ENCODE results near the gene CHD1L. TPM values are rescaled to one million over a fixed set of nuclear protein-coding genes. Genes with fewer than 3 reads are reported as not detected.
"Not testable (repeated sequence)": the region's sequence is repeated elsewhere in the genome, so short reads cannot be mapped to it uniquely, and the experiment has no call there.

The CHD1L gene
- total and polyA plus RNA-seq, 2 experiments from 2014 or later, result 39.3 to 40.5 TPM

DNA sequence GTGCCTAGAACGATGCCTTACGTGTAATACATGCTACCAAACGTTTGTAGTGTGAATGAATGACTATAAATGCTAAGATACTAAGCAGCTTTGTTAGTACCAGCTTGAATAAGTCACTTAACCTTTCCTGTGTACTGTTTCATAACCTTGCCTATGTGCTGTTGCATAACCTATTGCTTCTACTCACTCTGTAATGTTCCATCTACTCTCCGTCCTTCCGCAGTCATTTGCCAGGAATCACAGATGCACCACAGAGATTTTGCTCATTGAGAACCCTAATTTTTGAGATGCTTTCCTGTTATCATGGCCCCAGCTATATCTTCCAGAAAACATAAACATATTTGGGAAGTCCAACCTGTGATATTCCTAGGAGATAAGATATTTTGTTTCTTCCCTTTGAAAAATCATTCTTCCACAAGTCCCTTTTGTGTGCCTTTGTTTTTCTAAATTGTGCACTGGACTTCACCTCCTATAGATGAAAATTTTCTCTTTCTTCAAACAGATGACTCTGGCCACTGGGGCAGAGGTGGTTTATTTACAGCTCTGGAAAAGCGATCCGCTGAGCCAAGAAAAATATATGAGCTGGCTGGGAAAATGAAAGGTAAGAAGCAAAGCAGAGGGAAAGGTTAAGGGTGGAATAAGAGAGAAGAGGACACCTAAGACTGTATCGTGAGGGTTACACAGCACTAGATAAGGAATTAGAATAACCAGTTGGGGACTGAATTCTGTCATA is 44.8 kb downstream of the CHD1L start:
- peaks cover 14% of the 10 kb centered on the region for H3F3A ChIP-seq (ENCODE audit: insufficient read depth)
- no peak overlapping the region for H3K4me3 ChIP-seq
- H3K27ac ChIP-seq, result no peak overlapping the region
- TF ChIP-seq EZH2phosphoT487 (IDR thresholded peaks at IDR 0.05; ENCODE audit: insufficient read depth, low read depth), result no peak
- no peak for TF ChIP-seq EZH2 (IDR thresholded peaks at IDR 0.05; ENCODE audit: insufficient read depth, poor library complexity, severe bottlenecking)
- 89 to 90% methylated on average over 8 of the region's 8 CpGs for WGBS, 2 experiments (ENCODE audit: low coverage in 1 of 2, low lambda C conversion rate in 2 of 2, missing lambda C conversion rate in 2 of 2)
- H3K27me3 ChIP-seq (replicated peaks; ENCODE audit: insufficient read depth), result no peaks in the 10 kb centered on the region
- H3K9me3 ChIP-seq (ENCODE audit: low read depth), result no peaks in the 10 kb centered on the region
- peak; percentile 4 for DNase-seq
- no peaks in the 10 kb centered on the region for H3K79me2 ChIP-seq (ENCODE audit: insufficient read depth)
- no peak overlapping the region for H3K9ac ChIP-seq
- in situ Hi-C loops (cut with MboI), result loop anchor here (25.0 kb wide), 1 partner anchor 350 kb away; no protein-coding TSS in a partner anchor
- H2AFZ ChIP-seq, result no peak overlapping the region
- no peaks in the 10 kb centered on the region for H3K9me2 ChIP-seq (ENCODE audit: insufficient read depth)
- no peak overlapping the region for H3K4me2 ChIP-seq (ENCODE audit: unreplicated experiment)
- no peaks in the 10 kb centered on the region for H4K20me1 ChIP-seq (ENCODE audit: insufficient read depth)
- H3K36me3 ChIP-seq (ENCODE audit: low read depth), result peaks cover 45% of the 10 kb centered on the region
- H3K4me1 ChIP-seq (ENCODE audit: insufficient read depth), result peaks cover 9% of the 10 kb centered on the region

DNA sequence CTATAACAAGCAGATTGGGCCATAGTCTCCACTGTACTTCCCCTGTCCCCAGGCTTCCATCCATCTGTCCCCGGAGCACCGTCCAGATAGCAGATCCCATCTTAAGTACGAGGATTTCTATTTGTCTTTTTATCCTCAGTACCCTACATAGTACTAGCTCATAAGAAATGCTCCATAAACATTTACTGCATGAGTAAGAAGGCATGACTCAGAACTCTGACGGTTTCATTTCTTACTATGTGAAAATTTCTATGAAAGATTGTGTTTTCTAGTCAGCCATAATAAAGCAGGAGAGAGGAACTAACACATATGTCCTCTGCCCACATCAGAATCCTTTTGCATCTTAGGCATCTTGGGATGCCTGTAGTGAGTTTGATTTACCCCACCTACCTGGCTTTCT is 49.5 kb downstream of the CHD1L start:
- in situ Hi-C loops (cut with MboI), result loop anchor here (25.0 kb wide), 1 partner anchor 345 kb away; no protein-coding TSS in a partner anchor

GRCh38 chr1:147292631-147293251 is 50.3 kb downstream of the CHD1L start:
- Histone ChIP-seq H3K27me3 (replicated peaks; ENCODE audit: insufficient read depth) (no peaks in the 10 kb centered on the region), H3K4me2 (ENCODE audit: unreplicated experiment) (peak overlapping the region; percentile 86), H3K4me3 (peak overlapping the region; percentile 51), H3K27ac (peak overlapping the region; percentile 100), H3K9me2 (ENCODE audit: insufficient read depth) (no peaks in the 10 kb centered on the region), H4K20me1 (ENCODE audit: insufficient read depth) (no peaks in the 10 kb centered on the region), H3K36me3 (ENCODE audit: low read depth) (peaks cover 41% of the 10 kb centered on the region), H3K79me2 (ENCODE audit: insufficient read depth) (no peaks in the 10 kb centered on the region), H2AFZ (0 out of 2 replicates have a peak overlapping the region, but pooled peaks have one; percentile 49), H3K4me1 (ENCODE audit: insufficient read depth) (peaks cover 20% of the 10 kb centered on the region), H3K9ac (peak overlapping the region; percentile 90), H3K9me3 (ENCODE audit: low read depth) (no peaks in the 10 kb centered on the region), H3F3A (ENCODE audit: insufficient read depth) (peaks cover 31% of the 10 kb centered on the region)
- in situ Hi-C loops (cut with MboI), result loop anchor here (25.0 kb wide), 1 partner anchor 345 kb away; no protein-coding TSS in a partner anchor
- 1 to 2% methylated on average over 3 of the region's 3 CpGs for WGBS, 2 experiments (ENCODE audit: low coverage in 1 of 2, low lambda C conversion rate in 2 of 2, missing lambda C conversion rate in 2 of 2)
- TF ChIP-seq EZH2phosphoT487 (IDR thresholded peaks at IDR 0.05; ENCODE audit: insufficient read depth, low read depth), result no peak
- TF ChIP-seq EZH2 (IDR thresholded peaks at IDR 0.05; ENCODE audit: insufficient read depth, poor library complexity, severe bottlenecking), result no peak
- peak; percentile 98 for DNase-seq

More for the DNA sequence above, 49.5 kb downstream of the CHD1L start:
- Histone ChIP-seq H3K9ac (peak overlapping the region; percentile 90), H3K9me3 (ENCODE audit: low read depth) (no peaks in the 10 kb centered on the region), H3K4me3 (peak overlapping the region; percentile 51), H3F3A (ENCODE audit: insufficient read depth) (peaks cover 31% of the 10 kb centered on the region), H3K4me1 (ENCODE audit: insufficient read depth) (peaks cover 20% of the 10 kb centered on the region), H2AFZ (peak overlapping the region; percentile 49; the same call in 1 of the 2 replicates), H3K27me3 (replicated peaks; ENCODE audit: insufficient read depth) (no peaks in the 10 kb centered on the region), H3K9me2 (ENCODE audit: insufficient read depth) (no peaks in the 10 kb centered on the region), H3K4me2 (ENCODE audit: unreplicated experiment) (peak overlapping the region; percentile 86), H3K79me2 (ENCODE audit: insufficient read depth) (no peaks in the 10 kb centered on the region), H3K27ac (peak overlapping the region; percentile 100), H3K36me3 (ENCODE audit: low read depth) (peaks cover 39% of the 10 kb centered on the region), H4K20me1 (ENCODE audit: insufficient read depth) (no peaks in the 10 kb centered on the region)
- peak; percentile 91 for DNase-seq
- no peak for TF ChIP-seq EZH2 (IDR thresholded peaks at IDR 0.05; ENCODE audit: insufficient read depth, poor library complexity, severe bottlenecking)
- no peak for TF ChIP-seq EZH2phosphoT487 (IDR thresholded peaks at IDR 0.05; ENCODE audit: insufficient read depth, low read depth)
- WGBS, 2 experiments (ENCODE audit: low coverage in 1 of 2, low lambda C conversion rate in 2 of 2, missing lambda C conversion rate in 2 of 2), result 58 to 64% methylated on average over 4 of the region's 4 CpGs

DNA sequence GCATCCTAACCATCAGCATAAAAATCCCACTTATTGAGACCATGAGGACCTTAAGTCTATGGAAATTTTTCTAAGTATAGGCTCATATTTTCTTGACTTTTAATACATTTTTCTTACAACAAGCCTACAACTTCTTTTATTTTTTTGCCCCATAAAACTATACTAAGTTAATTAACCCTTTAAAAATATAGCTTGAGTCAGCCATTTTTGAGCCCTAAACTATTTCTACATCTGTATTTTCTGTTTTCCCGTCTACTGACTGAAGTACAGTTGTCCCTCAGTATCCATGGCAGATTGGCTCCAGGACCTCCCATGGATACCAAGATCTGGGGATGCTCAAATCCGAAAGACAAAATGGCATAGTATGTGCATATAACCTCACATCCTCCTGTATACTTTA is 55.0 kb downstream of the CHD1L start:
- no peak overlapping the region for H3K4me3 ChIP-seq
- peaks cover 43% of the 10 kb centered on the region for H3K36me3 ChIP-seq (ENCODE audit: low read depth)
- no peak overlapping the region for H3K9ac ChIP-seq
- peaks cover 9% of the 10 kb centered on the region for H3K4me1 ChIP-seq (ENCODE audit: insufficient read depth)
- no peak overlapping the region for H3K27ac ChIP-seq
- no peak overlapping the region for H2AFZ ChIP-seq
- no peaks in the 10 kb centered on the region for H3K9me2 ChIP-seq (ENCODE audit: insufficient read depth)
- peaks cover 16% of the 10 kb centered on the region for H3F3A ChIP-seq (ENCODE audit: insufficient read depth)
- 96 to 100% methylated on average over 2 of the region's 2 CpGs for WGBS, 2 experiments (ENCODE audit: low coverage in 1 of 2, low lambda C conversion rate in 2 of 2, missing lambda C conversion rate in 2 of 2)
- no peaks in the 10 kb centered on the region for H3K27me3 ChIP-seq (replicated peaks; ENCODE audit: insufficient read depth)
- no peaks in the 10 kb centered on the region for H3K9me3 ChIP-seq (ENCODE audit: low read depth)
- no peaks in the 10 kb centered on the region for H4K20me1 ChIP-seq (ENCODE audit: insufficient read depth)
- in situ Hi-C loops (cut with MboI), result loop anchor here (25.0 kb wide), 1 partner anchor 340 kb away; no protein-coding TSS in a partner anchor
- no peaks in the 10 kb centered on the region for H3K79me2 ChIP-seq (ENCODE audit: insufficient read depth)
- TF ChIP-seq EZH2 (IDR thresholded peaks at IDR 0.05; ENCODE audit: insufficient read depth, poor library complexity, severe bottlenecking) (no peak), EZH2phosphoT487 (IDR thresholded peaks at IDR 0.05; ENCODE audit: insufficient read depth, low read depth) (no peak)
- H3K4me2 ChIP-seq (ENCODE audit: unreplicated experiment), result no peak overlapping the region
- no peak for DNase-seq

DNA sequence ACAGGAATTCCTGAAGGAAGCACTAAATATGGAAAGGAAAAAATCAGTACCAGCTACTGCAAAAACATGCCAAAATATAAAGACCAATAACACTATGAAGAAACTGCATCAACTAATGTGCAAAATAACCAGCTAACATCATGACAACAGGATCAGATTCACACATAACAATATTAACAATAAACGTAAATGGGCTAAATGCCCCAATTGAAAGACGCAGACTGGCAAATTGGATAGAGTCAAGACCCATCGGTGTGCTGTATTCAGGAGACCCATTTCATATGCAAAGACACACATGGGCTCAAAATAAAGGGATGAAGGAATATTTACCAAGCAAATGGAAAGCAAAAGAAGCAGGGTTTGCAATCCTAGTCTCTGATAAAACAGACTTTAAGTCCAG is 63.3 kb downstream of the CHD1L start:
- H3K4me3 ChIP-seq; H3K79me2 ChIP-seq (ENCODE audit: insufficient read depth); H3K9me2 ChIP-seq (ENCODE audit: insufficient read depth); H3K9ac ChIP-seq; H3K27me3 ChIP-seq (replicated peaks; ENCODE audit: insufficient read depth); H2AFZ ChIP-seq; in situ Hi-C loops (cut with MboI); H3F3A ChIP-seq (ENCODE audit: insufficient read depth); H3K4me2 ChIP-seq (ENCODE audit: unreplicated experiment); H3K4me1 ChIP-seq (ENCODE audit: insufficient read depth); H3K36me3 ChIP-seq (ENCODE audit: low read depth); H4K20me1 ChIP-seq (ENCODE audit: insufficient read depth); H3K27ac ChIP-seq; DNase-seq: not testable (repeated sequence)
- H3K9me3 ChIP-seq (ENCODE audit: low read depth), result peaks cover 18% of the 10 kb centered on the region
- 97 to 100% methylated on average over 3 of the region's 3 CpGs for WGBS, 2 experiments (ENCODE audit: low coverage in 1 of 2, low lambda C conversion rate in 2 of 2, missing lambda C conversion rate in 2 of 2)
